ENCODE results near the gene HOXA3.

Gene HOXA3

DNA sequence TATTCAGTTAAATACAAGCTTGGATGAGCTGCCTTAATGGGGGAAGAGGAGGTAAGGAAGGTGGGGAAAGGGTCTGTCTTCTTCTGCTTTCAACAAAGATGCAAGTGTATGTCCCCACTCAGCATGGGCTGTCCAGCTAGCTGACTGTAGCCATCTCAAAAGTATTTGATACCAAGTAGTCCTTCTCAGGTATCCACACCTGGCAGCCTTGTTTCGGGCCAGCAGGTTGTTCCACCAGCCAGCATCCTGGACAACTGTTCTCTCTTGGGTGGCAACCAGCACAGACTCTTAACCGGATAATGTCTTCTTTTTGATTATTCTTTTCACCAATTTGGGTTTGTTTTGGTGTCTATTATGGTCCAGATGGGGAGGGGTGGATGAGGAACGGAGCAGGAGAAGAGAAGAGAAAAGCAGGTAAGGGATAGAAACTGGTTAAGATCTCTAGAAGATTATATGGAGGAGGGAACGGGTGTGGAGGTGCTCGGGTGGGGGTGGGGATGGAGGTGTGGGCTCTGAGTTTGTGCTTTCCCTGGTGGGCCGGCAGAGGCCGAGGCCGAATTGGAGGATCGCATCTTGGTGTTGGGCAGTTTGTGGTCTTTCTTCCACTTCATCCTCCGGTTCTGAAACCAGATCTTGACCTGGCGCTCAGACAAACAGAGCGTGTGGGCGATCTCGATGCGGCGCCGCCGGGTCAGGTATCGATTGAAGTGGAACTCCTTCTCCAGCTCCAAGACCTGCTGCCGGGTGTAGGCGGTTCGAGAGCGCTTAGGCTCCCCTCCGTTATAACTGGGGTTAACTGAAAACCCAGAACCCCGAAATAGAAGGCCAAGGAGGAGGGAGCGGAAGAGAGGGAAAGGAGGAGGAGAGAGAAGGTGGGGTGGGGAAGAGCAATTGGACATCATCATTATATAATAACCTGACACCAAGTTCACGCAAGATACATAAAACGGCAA is 23.3 kb downstream of the HOXA3 start:
- no peak for DNase-seq (ENCODE audit: low read depth)

DNA sequence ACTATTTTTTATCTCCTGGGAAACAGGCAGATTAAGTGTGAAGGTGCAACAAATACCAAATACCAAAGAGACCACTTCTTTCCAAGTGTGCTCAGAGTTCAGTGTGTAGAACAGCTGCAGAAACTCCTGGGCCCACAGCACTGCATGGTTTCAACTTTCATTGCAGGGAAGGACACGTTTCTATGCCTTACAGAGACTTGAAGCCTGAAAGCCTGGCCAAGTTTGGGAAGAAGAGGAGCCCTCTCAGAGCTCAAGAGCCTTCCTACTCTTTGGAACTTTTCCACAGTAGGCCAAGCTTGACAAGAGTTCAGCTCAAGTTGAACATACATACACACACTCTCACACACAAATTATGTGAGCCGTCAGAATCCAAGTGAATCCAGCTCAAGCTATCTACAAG is 24.3 kb downstream of the HOXA3 start:
- no peak for DNase-seq (ENCODE audit: low read depth)

DNA sequence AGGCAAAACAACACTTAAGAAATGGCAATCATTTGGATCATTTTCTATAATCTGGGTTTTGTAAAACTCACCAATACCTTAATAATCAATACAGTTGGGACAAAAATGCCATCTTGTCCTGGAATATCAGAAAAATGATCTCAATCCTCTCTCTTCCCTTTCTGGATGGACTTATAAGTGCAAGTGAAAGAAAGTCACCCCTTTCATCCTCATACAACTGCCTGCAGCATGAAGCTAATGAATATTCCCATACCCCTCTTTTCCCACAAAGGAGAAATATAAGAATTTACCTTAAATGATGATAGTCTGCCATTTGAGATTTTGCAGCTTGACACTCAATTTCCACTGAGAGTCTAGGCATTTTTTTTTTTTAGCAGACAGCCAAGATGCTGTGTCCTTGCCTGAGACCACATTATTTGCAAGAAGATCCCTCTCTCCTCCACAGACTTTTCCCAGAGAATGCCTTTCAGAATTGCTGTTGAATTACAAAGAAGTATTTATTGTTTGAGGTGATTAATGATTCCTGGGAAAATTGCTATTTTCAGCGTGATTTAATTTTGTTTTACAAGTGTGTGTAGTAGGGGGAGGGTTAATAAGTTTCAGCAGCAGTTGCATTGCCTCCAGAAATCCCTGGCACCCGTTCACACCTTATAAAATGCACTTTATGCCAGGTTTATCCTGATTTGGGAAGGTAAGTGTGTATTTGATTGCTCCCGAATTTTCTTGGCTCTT is 25.6 kb downstream of the HOXA3 start:
- no peak for DNase-seq (ENCODE audit: low read depth)

DNA sequence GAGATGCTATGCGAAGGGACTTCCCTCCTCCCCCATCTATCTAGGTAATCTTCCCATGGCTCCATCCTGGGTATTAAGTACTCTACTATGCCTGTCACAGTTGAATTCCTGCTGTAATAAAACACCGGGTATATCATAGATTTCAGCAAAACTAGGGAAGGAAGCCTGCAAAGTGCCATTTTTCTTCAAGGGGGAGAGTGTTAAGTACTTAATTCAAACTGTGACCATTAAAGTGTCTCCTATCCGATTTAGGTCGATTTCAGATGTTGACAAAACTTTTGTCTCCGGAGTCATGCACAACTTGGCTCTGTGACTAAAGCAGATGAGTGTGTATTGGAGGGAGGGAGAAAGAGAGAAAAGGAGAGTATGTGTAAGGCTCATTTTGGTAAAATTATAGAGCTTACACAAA is 26.4 kb downstream of the HOXA3 start:
- DNase-seq (ENCODE audit: low read depth) = no peak

DNA sequence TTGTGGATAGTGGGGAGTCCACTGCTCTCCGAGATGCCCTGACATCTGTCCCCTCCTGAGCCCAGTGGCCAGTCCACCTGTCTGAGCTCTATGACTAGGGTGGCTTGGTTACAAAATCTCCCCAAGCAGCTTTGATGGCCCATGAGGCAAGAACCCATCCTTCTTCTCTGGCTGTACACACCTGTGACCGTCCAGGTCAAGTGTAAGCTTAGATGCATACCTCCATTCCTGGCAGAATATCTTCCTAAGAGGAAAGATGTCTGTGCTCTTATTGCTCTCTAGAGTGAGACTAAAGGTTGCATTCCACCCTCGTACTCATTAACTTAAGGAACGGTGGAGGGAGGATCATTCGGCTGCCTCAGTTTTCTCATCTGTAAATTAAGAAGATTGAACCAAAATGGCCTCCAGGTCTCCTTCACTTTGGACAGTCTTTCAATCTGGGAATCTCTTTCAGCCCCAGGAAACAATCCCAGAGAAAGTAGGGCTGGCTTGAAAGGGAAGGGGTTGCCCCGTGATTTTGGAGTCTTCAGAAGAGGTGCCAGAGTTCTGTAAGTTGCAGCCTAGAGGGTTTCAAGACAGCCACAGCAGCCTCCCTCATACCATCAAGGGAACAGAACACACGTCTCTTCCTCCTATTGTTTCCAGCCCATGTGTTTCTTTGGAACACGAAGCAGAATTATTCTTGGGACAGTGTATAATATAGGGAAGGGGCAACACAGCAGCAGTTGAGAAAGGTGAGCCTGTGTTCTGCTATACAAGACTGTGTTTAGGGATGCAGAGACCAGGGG is 27.3 kb downstream of the HOXA3 start:
- DNase-seq (ENCODE audit: low read depth) = no peak

DNA sequence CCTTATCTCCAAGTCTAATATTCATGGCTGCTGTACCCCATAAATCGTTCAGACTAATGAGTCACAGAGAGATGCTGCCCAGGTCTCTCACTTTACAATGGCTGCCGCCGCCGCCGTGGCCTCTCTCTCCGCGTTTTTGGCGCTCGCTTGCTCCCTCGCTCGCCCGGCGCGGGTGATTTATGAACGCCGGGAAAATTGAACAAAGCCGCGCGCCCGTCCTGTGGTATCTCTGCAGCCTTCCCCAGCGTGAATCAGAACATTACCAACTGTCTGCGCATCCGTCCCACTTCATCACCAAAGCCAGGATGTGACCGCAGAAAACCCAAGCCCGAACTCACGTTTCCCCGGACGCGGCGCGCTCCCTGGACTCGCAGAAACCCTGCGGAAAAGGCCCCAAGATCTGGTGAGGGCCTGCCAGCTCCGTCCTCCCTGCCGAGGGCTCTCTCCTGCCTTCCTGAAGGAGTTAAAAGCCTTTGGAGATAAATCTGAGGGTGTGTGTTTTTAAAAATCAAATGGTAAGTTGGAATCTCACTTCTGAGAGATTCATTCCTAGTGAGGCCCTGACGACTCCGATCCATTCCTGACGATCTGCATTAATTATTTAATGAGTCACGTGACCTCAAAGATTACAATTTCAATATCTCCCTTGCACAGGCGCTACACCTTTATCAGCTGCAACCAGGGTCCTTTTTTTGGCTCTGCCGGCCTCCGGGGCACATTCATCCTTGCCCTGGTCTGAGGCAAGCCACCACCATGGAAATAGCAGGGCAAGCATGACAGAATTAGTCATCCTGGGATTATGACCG is 28.1 kb downstream of the HOXA3 start:
- no peak for DNase-seq (ENCODE audit: low read depth)

DNA sequence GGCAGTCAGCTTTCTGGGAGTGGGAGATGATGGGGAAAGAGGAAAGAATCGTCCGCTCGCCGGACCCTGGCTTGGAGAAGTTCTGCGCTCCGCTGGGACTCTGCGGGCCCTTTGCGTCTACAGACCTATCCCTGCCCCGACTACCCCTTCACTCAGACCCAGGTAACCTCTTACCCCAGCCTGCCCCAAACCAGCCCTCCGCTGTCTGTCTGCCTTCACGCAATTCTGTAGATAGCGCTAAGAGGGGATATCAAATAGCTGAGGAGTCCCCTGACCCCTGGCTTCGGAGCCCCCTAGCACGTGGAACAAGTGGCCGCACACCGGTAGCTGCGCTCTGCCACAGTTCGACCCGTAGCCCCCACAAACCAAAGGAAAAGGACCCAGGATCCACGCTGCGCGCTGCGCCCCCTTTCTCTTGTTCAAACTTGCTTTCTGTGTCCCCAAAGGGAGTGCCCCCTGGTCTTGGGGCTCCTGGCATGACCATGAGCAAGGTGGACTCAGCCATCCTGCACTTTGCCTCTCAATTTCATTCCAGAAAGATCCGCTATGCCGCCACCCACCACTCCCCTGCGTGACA is 28.8 kb downstream of the HOXA3 start:
- DNase-seq (ENCODE audit: low read depth) = no peak

DNA sequence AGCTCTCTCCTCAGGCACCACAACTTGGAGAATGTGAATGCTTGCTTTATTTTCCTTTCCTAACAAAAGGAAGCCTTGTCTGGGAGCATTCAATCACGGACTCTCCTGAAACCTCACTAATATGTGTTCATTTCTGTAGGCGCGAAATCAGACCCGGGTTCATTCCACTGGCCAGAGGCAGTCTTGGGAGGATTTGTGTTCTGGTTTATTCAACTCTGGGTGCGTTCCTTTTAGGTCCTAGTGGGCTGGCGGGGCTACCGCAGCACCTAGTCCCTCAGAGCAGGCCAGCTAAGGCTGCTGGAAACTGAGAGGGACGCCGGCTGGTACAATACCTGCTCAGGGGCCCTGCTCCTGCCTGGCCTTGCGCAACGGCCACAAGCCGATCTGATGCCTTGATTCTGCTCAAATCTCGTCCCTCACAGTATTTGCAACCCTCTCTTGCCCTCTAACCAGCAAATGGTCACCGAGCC is 29.3 kb downstream of the HOXA3 start:
- DNase-seq (ENCODE audit: low read depth) = no peak

DNA sequence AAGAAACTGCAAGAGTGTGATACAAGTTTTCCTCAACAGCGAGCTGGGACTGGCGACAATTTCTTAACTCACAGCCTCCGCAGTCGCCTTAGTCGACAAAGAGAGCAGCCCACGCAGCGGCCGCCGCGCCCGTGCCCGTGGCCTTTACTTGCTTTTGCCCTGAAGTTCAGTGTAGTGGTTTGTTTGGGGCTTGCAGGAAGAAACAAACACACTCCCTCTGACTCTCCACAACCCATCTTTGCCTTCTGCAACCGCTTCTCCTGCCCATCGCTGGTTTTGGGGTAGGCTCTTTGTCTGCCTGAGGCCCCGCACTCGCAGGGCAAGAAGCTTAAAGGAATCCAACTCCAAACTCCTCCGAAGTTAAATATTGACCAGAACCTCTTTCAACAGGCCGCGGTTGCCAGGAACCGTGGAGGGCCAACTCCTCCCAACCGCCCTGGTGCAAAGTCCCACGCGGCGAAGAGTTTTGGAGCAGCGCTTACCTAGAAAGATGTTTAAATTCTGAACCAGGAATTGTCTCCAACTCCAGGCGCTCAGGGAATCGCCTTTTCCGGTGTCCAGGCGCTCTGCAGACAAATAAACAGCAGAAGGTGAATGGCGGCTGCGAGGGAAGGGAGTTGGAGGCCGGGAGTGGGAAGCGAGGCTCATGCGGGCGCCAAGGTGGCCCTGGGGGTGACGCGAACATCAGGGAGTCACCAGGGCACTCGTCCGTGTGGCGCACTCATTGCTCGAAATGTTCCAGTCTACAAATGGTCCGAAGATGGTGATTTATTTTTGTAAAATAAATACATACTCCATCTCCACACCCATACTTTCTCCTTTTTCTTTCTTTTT is 30.1 kb downstream of the HOXA3 start:
- no peak for DNase-seq (ENCODE audit: low read depth)

DNA sequence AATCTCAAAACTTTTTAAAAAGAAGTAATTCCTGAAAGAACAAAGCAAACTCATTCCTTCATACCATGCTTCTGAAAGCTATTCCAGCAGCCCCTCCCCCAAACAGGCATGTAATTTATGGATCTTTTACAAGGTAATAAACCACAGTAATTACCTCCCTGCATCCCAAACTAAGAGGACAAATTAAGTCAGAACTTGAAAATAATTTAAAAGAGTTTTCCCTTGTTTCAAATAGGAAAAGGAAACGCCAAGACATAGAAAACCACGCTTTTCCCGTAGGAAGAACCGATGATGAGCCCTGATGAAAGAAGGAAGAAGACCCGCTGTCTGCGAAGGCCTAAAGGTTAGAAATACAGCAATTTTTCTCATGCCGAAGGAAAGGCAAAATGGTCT is 30.7 kb downstream of the HOXA3 start:
- no peak for DNase-seq (ENCODE audit: low read depth)

DNA sequence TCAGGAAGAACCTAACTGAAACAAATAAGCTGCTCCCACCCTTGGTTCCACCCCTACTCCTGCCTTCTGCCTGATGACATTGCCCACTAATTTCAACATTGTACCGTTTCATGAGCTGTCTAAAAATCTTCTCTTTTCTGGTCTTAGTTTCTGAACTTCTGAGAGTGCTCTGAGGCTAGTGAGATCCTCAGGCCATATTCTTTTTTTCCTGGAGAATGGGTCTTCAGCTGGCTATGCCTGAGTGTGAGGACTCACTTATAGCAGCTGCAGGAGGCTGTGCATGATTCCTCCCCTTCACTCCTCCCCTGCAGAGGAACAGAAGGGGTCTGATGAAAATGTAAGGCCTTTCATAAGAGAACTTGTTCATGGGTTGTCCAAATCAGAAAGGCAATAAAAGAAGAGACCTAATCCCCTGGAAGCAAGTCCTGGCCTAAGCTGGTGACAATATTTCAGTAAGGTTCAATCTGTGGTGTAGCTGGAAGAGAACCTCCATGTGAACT is 32.9 kb downstream of the HOXA3 start:
- DNase-seq (ENCODE audit: low read depth) = no peak

DNA sequence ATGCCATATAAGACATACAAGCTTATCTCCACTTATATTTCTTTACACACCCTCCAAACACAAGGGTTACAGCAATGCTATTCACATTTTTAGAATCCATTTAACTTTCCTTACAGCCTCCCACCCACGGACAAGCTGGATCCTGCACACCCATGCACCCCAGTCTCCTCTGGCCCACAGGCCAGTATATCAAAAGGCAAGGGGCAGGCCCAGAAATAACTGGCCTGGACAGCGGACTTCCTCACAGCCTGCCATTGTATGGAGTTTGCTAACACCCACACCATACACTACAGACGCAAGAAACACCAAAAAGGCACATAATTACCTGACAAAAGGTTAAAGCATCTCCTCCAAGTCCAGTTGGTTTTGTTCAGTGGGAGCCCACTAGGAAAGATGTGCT is 33.8 kb downstream of the HOXA3 start:
- DNase-seq (ENCODE audit: low read depth) = no peak

DNA sequence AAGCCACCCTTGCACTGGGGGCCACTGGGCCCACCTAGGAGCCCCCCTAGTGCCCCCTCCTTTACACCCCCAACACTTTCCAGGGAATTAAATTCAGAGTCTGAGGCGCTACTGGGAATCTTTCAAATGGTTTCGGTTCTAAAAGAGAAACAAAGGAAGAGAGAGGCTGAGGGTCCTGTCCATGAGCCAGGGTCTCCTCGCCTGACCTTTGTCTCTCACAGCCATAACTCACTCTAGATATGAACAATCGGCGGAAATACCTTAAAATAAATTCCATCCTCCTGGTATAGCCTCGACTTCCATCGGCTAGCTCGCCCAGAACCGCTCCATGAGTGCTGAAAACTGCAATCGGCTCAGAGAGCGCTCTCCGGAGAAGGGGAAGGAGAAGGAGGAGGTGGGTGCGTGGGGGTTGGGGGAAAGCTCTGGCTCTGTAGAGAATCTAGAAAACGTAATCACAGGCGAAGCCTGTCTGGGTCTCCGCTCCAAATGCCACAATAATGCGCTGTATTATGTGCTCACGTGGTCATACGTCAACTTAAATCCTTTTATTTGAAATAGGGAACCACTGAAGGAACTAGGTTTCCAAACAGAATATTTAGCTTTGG is 34.4 kb downstream of the HOXA3 start:
- no peak for DNase-seq (ENCODE audit: low read depth)

DNA sequence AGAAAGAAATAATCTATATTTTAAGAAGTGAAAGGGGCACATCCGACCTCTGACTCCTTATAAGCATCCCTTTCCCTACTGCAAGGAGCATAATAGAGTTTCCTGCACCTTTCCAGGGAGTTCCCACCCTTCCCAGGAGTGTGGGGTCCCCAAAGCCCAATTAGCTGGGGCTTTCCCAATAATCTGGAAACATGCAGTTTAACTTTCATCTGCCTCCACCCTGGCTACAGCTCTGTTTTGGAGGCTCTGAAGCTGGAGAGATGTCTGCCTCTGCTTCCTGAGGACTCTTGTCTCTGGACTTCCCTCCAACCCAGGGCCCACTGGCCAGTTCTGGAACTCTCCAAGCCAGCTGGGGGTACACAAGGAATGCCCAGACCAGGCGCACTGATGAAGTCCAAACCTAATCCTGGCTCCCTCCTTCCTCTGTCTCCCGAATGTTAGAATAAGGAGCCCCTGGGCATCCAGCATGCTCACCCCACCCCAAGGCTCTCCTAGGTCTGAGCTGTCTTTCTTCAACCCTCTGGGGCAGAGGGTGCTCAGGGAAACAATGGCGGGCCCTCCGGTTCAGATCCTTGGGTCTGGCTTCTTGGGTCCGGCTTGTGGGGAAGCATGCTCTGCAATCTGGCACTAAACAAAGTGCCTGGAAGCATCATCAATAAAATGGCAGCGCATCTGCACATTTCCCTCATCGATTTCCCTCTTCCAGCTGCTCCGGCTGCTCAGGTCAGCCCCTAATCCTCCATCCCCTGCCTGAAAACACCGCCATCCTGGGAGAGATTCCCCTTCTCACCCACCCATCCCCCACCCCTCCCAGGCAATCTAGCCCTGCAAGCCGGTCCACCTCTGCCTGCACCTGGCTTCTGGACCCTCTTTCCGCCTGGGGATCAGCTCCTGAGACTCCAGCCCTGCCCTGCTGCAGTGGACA is 35.2 kb downstream of the HOXA3 start:
- no peak for DNase-seq (ENCODE audit: low read depth)

DNA sequence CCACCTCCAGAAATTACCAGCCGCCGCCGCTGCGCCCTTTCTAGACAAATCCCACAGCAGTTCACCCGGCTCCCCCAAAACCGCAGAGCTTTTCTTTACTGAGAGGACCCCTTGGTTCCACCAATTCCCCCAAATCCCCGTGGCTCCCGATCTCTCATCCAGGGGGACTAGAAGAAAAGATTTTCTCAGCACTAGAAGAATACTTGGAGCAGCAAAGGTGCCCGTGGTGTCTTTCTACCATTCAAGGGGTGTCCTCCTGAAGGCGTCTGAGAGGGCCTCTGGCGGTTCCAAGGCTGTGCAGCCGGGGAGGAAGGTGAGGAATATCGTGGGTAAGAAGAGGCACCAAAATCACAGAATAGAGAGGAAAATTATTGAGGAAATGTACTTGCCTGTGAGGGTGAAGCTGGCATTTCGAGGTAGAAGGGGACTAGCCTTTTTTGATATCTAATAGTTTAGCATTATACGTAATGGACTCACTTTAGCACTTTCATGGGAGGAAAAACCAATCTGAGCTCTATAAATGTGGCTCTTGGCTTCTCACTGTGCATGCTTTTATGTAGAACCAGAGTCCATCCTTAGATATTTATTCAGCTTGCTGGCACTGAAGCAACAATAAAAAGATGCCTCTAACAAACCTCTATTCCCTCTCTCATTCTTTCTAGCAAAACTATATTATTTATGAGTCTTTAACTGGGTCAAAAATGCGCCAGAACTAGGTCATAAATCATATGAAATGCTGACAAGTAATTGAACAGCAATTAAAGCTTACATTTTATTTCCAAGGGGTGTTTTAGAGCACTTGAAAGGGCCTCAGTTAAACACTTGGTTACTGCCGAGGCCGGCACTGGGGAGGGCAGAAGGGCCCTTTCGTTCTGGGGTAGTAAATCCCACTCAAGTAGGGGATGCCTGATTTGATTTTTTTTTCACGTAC is 36.1 kb downstream of the HOXA3 start:
- no peak for DNase-seq (ENCODE audit: low read depth)

DNA sequence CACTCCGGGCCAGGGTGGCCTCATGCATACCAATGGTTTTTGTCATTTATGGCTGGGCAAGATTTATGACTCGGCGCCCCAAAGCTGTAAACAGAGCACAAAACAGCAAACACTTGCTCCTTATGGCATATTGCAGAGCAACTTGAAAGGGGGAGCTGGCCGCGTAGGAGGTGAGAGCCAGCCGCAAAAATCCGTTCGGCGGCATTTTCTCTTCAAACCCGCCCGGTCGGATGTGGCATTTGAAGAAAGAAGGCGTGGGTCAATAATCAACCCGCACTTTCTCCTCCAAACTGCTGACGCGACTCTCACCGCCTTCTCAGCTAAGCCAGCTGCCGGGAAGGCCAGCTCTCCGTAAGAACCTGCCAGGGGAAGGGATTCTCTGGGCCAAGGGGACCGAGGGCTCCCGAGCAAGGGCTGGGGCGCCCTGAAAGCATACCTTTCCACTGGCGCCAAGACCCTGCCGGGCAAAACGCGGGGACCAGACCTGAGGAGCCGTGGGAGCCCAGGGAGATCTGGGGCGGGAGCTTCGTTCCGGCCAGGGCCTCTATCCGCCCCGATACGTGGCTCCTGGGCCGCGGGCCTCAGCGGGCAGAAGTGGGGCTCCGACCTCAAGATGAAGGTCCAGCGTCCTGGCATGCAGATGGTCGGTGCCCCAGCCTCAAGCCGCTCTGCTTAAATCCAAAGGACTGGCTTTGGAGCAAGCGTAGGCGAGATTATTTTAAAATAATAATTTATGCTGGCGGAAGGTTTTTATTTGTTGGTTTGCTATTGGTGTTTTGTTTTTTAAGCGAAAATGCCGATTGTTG is 37.0 kb downstream of the HOXA3 start:
- no peak for DNase-seq (ENCODE audit: low read depth)

DNA sequence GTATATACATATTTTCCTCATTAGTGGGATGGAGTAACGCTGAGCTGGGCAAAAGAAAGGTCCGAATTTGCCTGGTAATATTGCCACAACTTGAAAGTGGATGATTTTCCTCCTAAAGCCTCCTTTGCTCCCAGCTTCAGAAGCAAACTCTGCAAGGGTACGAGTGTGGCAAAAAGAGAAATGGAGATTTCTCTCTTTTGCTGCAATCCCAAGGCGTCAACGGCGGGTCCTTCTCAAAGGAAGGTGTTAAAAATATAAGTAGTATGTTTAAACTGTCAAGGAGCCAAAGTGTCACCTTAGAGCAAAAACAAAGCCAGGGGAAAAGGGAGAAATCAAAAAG is 37.5 kb downstream of the HOXA3 start:
- no peak for DNase-seq (ENCODE audit: low read depth)
